Sigmoid colon (tissue), 7 donors: ENCODE results near the gene SRCIN1. TPM values are rescaled to one million over a fixed set of nuclear protein-coding genes. Genes with fewer than 3 reads are reported as not detected.
"Not testable (repeated sequence)": the region's sequence is repeated elsewhere in the genome, so short reads cannot be mapped to it uniquely, and the experiment has no call there.

Source experiments
- DNase-seq: peaks from one replicate; pipeline ENCODE4 v3.0.0-alpha.2; 2019
- H3K27ac ChIP-seq, 4 donors: fragments of 200-600 bp; sonication (generic); one replicate each; pipeline ENCODE4 v1.5.1; 2016 to 2019; ENCODE audit warnings: mild to moderate bottlenecking in 1 of 4
- H3K27me3 ChIP-seq, 3 donors: fragments of 200-600 bp; sonication (generic); one replicate each; pipeline ENCODE4 v1.5.1; 2019; ENCODE audit warnings: mild to moderate bottlenecking in 1 of 3
- H3K36me3 ChIP-seq, 4 donors: fragments of 200-600 bp; sonication (generic); one replicate each; pipeline ENCODE4 v1.5.1; 2016 to 2019
- H3K4me1 ChIP-seq, 4 donors: fragments of 200-600 bp; sonication (generic); one replicate each; pipeline ENCODE4 v1.5.1; 2017 to 2019
- H3K4me3 ChIP-seq, 4 donors: fragments of 200-600 bp; sonication (generic); one replicate each; pipeline ENCODE4 v1.5.1; 2017 to 2019; ENCODE audit warnings: mild to moderate bottlenecking in 2 of 4, moderate library complexity in 1 of 4
- H3K9me3 ChIP-seq, 4 donors: fragments of 200-600 bp in 3 of 4; sonication (generic) in 3 of 4; one replicate each; pipeline versions ENCODE4 v1.5.1 to v1.6.1; 2013 to 2019
- EP300 ChIP-seq, 4 donors: sonication (generic); formaldehyde crosslinking; IDR thresholded peaks; one replicate each; pipeline ENCODE4 v1.6.1; 2017; ENCODE audit warnings: antibody characterized with exemption in 4 of 4
- POLR2A ChIP-seq, 2 donors: fragments of 450-650 bp; IDR thresholded peaks; one replicate each; pipeline ENCODE4 v1.6.1; 2016; ENCODE audit warnings: antibody characterized with exemption in 2 of 2, mild to moderate bottlenecking in 2 of 2, moderate library complexity in 2 of 2
- POLR2AphosphoS5 ChIP-seq, 4 donors: sonication (generic); formaldehyde crosslinking; IDR thresholded peaks; one replicate each; pipeline ENCODE4 v1.6.1; 2017; ENCODE audit warnings: antibody characterized with exemption in 4 of 4
- WGBS, 2 donors: extraction: QIAGEN DNeasy Blood & Tissue Kit; methylation state at CpG; one replicate each; pipeline ENCODE4 v1.1.7; 2013; 5-methylcytosine and 5-hydroxymethylcytosine counted together
- intact Hi-C: fragments of 100-400 bp; cut with DNase I; formaldehyde crosslinking; loops from one replicate; pipeline ENCODE4 v1.15.1; 2023
- polyA plus RNA-seq, 3 donors: library from polyadenylated mRNA; stranded (reverse); fragments of 200-250 nt; gene quantifications; one replicate each; pipeline ENCODE4 v1.2.3, GENCODE V29; 2013
- total RNA-seq, 4 donors: library from RNA; depleted of rRNA; stranded (reverse); fragments of >200 nt; gene quantifications; one replicate each; pipeline ENCODE4 v1.1.0, GENCODE V29; 2016
- TF ChIP-seq, protein P1 (sequence below), 4 experiments: fragments of 450-650 bp in 3 of 4; fragments of 200-600 bp in 1 of 4; IDR thresholded peaks; one replicate each; pipeline ENCODE4 v1.5.1; 2016 to 2019; ENCODE audit warnings: antibody characterized with exemption in 4 of 4, mild to moderate bottlenecking in 3 of 4, moderate library complexity in 2 of 4
- donor health status: healthy with polysubstance abuse.
- donor health status: Bipolar disorder and iron deficiency.
- donor health status: healthy.

The SRCIN1 gene
- total and polyA plus RNA-seq, 7 donors = 0.81 to 9.4 (median 1.3) TPM; not detected in 1

GRCh38 chr17:38492067-38493040 is 113.4 kb downstream of the SRCIN1 start:
- not testable (repeated sequence) for H3K9me3 ChIP-seq, H3K27me3 ChIP-seq, H3K4me3 ChIP-seq, H3K4me1 ChIP-seq
- Histone ChIP-seq H3K36me3 (peaks cover 16 to 81% (median 54%) of the 10 kb centered on the region in 4 donors), H3K27ac (peak overlapping the region in 3 of 4 donors; percentile 25 to 35 (median 31))
- DNase-seq = peak; percentile 94
- intact Hi-C loops = loop anchor here (2.0 kb wide), 1 partner anchor 174 kb away; no protein-coding TSS in a partner anchor
- WGBS, 2 donors = 49 to 54% methylated on average over 14 of the region's 14 CpGs
- TF ChIP-seq, protein P1, sequence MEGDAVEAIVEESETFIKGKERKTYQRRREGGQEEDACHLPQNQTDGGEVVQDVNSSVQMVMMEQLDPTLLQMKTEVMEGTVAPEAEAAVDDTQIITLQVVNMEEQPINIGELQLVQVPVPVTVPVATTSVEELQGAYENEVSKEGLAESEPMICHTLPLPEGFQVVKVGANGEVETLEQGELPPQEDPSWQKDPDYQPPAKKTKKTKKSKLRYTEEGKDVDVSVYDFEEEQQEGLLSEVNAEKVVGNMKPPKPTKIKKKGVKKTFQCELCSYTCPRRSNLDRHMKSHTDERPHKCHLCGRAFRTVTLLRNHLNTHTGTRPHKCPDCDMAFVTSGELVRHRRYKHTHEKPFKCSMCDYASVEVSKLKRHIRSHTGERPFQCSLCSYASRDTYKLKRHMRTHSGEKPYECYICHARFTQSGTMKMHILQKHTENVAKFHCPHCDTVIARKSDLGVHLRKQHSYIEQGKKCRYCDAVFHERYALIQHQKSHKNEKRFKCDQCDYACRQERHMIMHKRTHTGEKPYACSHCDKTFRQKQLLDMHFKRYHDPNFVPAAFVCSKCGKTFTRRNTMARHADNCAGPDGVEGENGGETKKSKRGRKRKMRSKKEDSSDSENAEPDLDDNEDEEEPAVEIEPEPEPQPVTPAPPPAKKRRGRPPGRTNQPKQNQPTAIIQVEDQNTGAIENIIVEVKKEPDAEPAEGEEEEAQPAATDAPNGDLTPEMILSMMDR (IDR thresholded peaks at IDR 0.05) = peak in 2 of 4 experiments; percentile 50 to 52

DNA sequence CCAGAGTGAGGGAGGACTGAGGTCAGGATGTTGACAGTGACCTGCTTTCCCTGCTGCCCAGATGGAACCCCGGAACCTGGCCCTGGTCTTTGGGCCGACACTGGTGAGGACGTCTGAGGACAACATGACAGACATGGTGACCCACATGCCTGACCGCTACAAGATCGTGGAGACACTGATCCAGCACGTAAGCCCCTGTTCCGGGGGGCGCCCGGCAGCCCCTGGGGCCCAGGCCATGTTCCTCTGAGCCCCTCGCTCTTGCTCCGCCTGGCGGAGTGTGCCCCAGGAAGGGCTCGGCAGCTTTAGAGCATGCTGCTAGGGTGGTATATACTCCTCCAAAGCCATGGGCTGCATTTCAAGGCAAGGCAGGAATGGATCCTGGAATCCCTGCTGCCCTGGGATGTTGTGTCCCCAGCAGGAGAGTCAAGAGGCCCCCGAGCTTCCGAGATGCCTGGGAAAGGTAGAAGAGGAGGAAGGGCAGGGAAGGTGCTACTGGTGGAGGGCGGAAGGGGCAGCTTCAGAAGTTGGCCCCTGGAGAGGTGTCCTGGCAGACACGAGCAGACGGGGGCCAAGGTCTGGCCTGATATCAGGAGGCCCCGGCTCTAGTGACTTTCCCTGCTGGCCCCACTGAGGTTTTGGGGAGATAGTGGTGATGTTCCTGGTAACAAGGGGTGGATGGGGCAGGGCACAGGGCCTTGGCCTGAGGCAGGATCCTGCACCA is 114.2 kb downstream of the SRCIN1 start:
- H3K27me3 ChIP-seq, H3K4me3 ChIP-seq, H3K9me3 ChIP-seq, DNase-seq: not testable (repeated sequence)
- Histone ChIP-seq H3K4me1 (peaks cover 0 to 11% (median 3%) of the 10 kb centered on the region in 4 donors), H3K27ac (peak overlapping the region in 2 of 4 donors; percentile 14 to 31), H3K36me3 (peaks cover 13 to 73% (median 50%) of the 10 kb centered on the region in 4 donors)
- TF ChIP-seq, protein P1 (IDR thresholded peaks at IDR 0.05) = peak in 1 of 4 experiments; percentile 29
- WGBS, 2 donors = 93 to 94% methylated on average over 19 of the region's 19 CpGs
- intact Hi-C loops = loop anchor here (2.0 kb wide), 1 partner anchor 175 kb away; no protein-coding TSS in a partner anchor

- H3K36me3 ChIP-seq = peaks cover 13 to 56% (median 45%) of the 10 kb centered on the region in 4 donors
- not testable (repeated sequence) for H3K4me3 ChIP-seq, DNase-seq, H3K27me3 ChIP-seq, H3K9me3 ChIP-seq
- peaks cover 0 to 26% (median 7%) of the 10 kb centered on the region in 4 donors for H3K4me1 ChIP-seq
- H3K27ac ChIP-seq = peak overlapping the region in 1 of 4 donors; percentile 89
- WGBS, 2 donors = 81 to 89% methylated on average over 17 of the region's 17 CpGs
- intact Hi-C loops = loop anchor here (5.0 kb wide), 1 partner anchor 137 kb away; the partner anchor contains the start of gene SOCS7
Measured at GRCh38 chr17:38489774-38490173, 116.0 kb downstream of the SRCIN1 start.

GRCh38 chr17:38485681-38486298 is 120.0 kb downstream of the SRCIN1 start:
- DNase-seq, H3K4me3 ChIP-seq, H3K9me3 ChIP-seq, H3K27me3 ChIP-seq: not testable (repeated sequence)
- intact Hi-C loops = loop anchor here (1.0 to 5.0 kb wide), 3 partner anchors 41 to 133 kb away; partner anchors contain the start of gene SOCS7
- WGBS, 2 donors = 82 to 83% methylated on average over 13 of the region's 13 CpGs
- H3K36me3 ChIP-seq = peaks cover 0 to 44% (median 18%) of the 10 kb centered on the region in 4 donors
- H3K4me1 ChIP-seq = peaks cover 0 to 38% (median 21%) of the 10 kb centered on the region in 4 donors
- peak overlapping the region; percentile 15 to 89 (median 70) for H3K27ac ChIP-seq

DNA sequence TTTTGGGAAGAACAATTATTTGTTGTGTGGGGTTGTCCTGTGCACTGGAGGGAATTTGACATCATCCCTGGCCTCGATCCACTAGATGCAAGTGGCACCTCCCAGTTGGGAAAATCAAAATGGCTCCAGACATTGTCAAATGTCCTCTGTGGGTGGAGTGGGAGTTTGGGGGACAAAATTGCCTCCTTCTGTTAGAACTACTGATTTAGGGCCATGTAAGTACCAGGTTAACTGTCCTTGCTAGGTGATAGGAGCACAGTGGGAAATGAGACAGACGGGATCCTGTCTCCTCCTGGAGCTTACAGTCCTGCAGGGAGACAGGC is 120.6 kb downstream of the SRCIN1 start:
- TF ChIP-seq EP300 (IDR thresholded peaks at IDR 0.05) (no peak), POLR2A (IDR thresholded peaks at IDR 0.05) (no peak), POLR2AphosphoS5 (IDR thresholded peaks at IDR 0.05) (no peak)
- TF ChIP-seq, protein P1 (IDR thresholded peaks at IDR 0.05) = no peak
- H3K4me1 ChIP-seq = peaks cover 0 to 38% (median 21%) of the 10 kb centered on the region in 4 donors
- intact Hi-C loops = loop anchor here (1.0 to 5.0 kb wide), 3 partner anchors 40 to 133 kb away; partner anchors contain the start of gene SOCS7
- H3K27ac ChIP-seq = peak overlapping the region; percentile 15 to 89 (median 70)
- no peaks in the 10 kb centered on the region for H3K27me3 ChIP-seq
- no peaks in the 10 kb centered on the region for H3K9me3 ChIP-seq
- no peak for DNase-seq
- peaks cover 0 to 41% (median 12%) of the 10 kb centered on the region in 4 donors for H3K36me3 ChIP-seq
- H3K4me3 ChIP-seq = no peak overlapping the region
- WGBS, 2 donors = 39 to 52% methylated on average over 2 of the region's 2 CpGs
